HepG2 (cell line): ENCODE data around the gene MGARP. TPM values are rescaled to one million over a fixed set of nuclear protein-coding genes. Genes with fewer than 3 reads are reported as not detected.

Experiments
- ARNT2 ChIP-seq: sonication (generic); formaldehyde crosslinking; IDR thresholded peaks from 2 replicates; pipeline ENCODE4 v1.8.0; 2022; ENCODE audit warnings: mild to moderate bottlenecking, low read depth, missing genetic modification reagents, moderate library complexity
- ELF1 ChIP-seq: sonication (generic); formaldehyde crosslinking; IDR thresholded peaks from 2 replicates; pipeline ENCODE4 v1.4.0; 2020; ENCODE audit warnings: missing genetic modification reagents
- EP300 ChIP-seq, 3 experiments: sonication (generic) in 1 of 3; formaldehyde crosslinking in 1 of 3; IDR thresholded peaks; 2 replicates each; pipeline versions ENCODE4 v1.5.1 to v1.6.1; 2011 to 2020; ENCODE audit warnings: low read depth in 2 of 3, low read length in 2 of 3, borderline replicate concordance in 1 of 3, improper control_type of control experiment in 1 of 3, mild to moderate bottlenecking in 1 of 3, missing genetic modification reagents in 1 of 3, moderate library complexity in 1 of 3
- GABPA ChIP-seq, 2 experiments: IDR thresholded peaks; 2 replicates each; pipeline ENCODE4 v1.6.1; 2011 to 2016; ENCODE audit warnings: low read depth in 2 of 2, low read length in 1 of 2, missing biosample characterization in 1 of 2, missing genetic modification characterization in 1 of 2
- HMGA1 ChIP-seq: sonication (generic); formaldehyde crosslinking; conservative IDR thresholded peaks from 2 replicates; pipeline ENCODE4 v1.4.0; 2020; ENCODE audit warnings: missing genetic modification reagents
- HNRNPK ChIP-seq: fragments of 200-400 bp; formaldehyde crosslinking; IDR thresholded peaks from 2 replicates; pipeline ENCODE4 v1.6.1; 2018; ENCODE audit warnings: low read length, low read depth, moderate library complexity, mild to moderate bottlenecking; ENCODE audit not compliant: poor library complexity, severe bottlenecking
- JUND ChIP-seq: sonication (generic); formaldehyde crosslinking; IDR thresholded peaks from 2 replicates; pipeline ENCODE4 v1.8.0; 2022; ENCODE audit warnings: mild to moderate bottlenecking, missing genetic modification reagents
- KDM3A ChIP-seq: IDR thresholded peaks from 2 replicates; pipeline ENCODE4 v1.6.1; 2018; ENCODE audit warnings: low read depth, missing compliant biosample characterization
- KLF11 ChIP-seq: IDR thresholded peaks from 2 replicates; pipeline ENCODE4 v1.6.1; 2016; ENCODE audit warnings: missing compliant biosample characterization
- KLF15 ChIP-seq: sonication (generic); formaldehyde crosslinking; IDR thresholded peaks from 2 replicates; pipeline ENCODE4 v1.8.1; 2023; ENCODE audit warnings: borderline replicate concordance, mild to moderate bottlenecking, inconsistent platforms, missing genetic modification reagents, mixed read lengths
- NCOR1 ChIP-seq: fragments of 200-600 bp; sonication (generic); IDR thresholded peaks from 2 replicates; pipeline ENCODE4 v1.7.0; 2017; ENCODE audit warnings: antibody characterized with exemption, low read length, borderline replicate concordance
- NFIC ChIP-seq: IDR thresholded peaks from 2 replicates; pipeline ENCODE4 v1.6.1; 2012; ENCODE audit warnings: mild to moderate bottlenecking, low read length, inconsistent platforms
- NR3C1 ChIP-seq: sonication (generic); formaldehyde crosslinking; IDR thresholded peaks from 2 replicates; pipeline ENCODE4 v1.4.0; 2020; ENCODE audit warnings: missing genetic modification reagents
- PITX1 ChIP-seq: sonication (generic); formaldehyde crosslinking; IDR thresholded peaks from 2 replicates; pipeline ENCODE4 v1.5.1; 2020; ENCODE audit warnings: mild to moderate bottlenecking, missing genetic modification reagents
- SAP130 ChIP-seq: IDR thresholded peaks from 2 replicates; pipeline ENCODE4 v1.6.1; 2016; ENCODE audit warnings: low read depth
- TBX3 ChIP-seq: fragments of 450-650 bp; IDR thresholded peaks from 2 replicates; pipeline ENCODE4 v1.6.1; 2017; ENCODE audit warnings: antibody characterized with exemption, mild to moderate bottlenecking, inconsistent platforms, borderline replicate concordance
- ZNF383 ChIP-seq: sonication (generic); formaldehyde crosslinking; IDR thresholded peaks from 2 replicates; pipeline ENCODE4 v1.4.0; 2020; ENCODE audit warnings: missing genetic modification reagents, mild to moderate bottlenecking, borderline replicate concordance
- ZNF430 ChIP-seq: sonication (generic); formaldehyde crosslinking; IDR thresholded peaks from 2 replicates; pipeline ENCODE4 v1.9.0; 2021; ENCODE audit warnings: mild to moderate bottlenecking, missing genetic modification reagents
- ZNF572 ChIP-seq: sonication (generic); formaldehyde crosslinking; IDR thresholded peaks from 2 replicates; pipeline ENCODE4 v1.5.1; 2020; ENCODE audit warnings: mild to moderate bottlenecking, missing genetic modification reagents
- ZNF589 ChIP-seq: sonication (generic); formaldehyde crosslinking; conservative IDR thresholded peaks from 2 replicates; pipeline ENCODE4 v1.8.0; 2022; ENCODE audit warnings: mild to moderate bottlenecking, moderate library complexity, missing genetic modification reagents
- ZNF773 ChIP-seq: sonication (generic); formaldehyde crosslinking; IDR thresholded peaks from 2 replicates; pipeline ENCODE4 v1.4.0; 2020; ENCODE audit warnings: missing genetic modification reagents, borderline replicate concordance
- ZNF775 ChIP-seq: sonication (generic); formaldehyde crosslinking; IDR thresholded peaks from 2 replicates; pipeline ENCODE4 v1.4.0; 2020; ENCODE audit warnings: missing genetic modification reagents, mild to moderate bottlenecking, moderate library complexity, borderline replicate concordance
- polyA plus RNA-seq, 8 experiments: library from polyadenylated mRNA; depleted of rRNA in 3 of 8; stranded (reverse) in 7 of 8; unstranded in 1 of 8; fragments of >200 nt; fragmentation: Illumina TruSeq in 4 of 8; extraction: Trizol in 4 of 8; gene quantifications; 2 replicates each; pipeline versions ENCODE4 v1.2.1 to v1.2.3, GENCODE V29; 2011 to 2016; ENCODE audit warnings: low read depth in 4 of 8, missing spikeins in 1 of 8, mixed read lengths in 1 of 8; ENCODE audit not compliant: insufficient read depth in 1 of 8
- total RNA-seq, 5 experiments: library from RNA; depleted of rRNA; stranded (reverse); fragments of >200 nt; fragmentation: Illumina TruSeq; extraction: Trizol; gene quantifications; 2 replicates each; pipeline ENCODE4 v1.2.3, GENCODE V29; 2016; ENCODE audit warnings: low read depth in 1 of 5
- TF ChIP-seq, protein P1 (sequence below): sonication (generic); formaldehyde crosslinking; conservative IDR thresholded peaks from 2 replicates; pipeline ENCODE4 v1.8.0; 2022; ENCODE audit warnings: mild to moderate bottlenecking, moderate library complexity, missing genetic modification reagents
- TF ChIP-seq, protein P2 (sequence below): IDR thresholded peaks from 2 replicates; pipeline ENCODE4 v1.6.1; 2016
- TF ChIP-seq, protein P3 (sequence below): sonication (generic); formaldehyde crosslinking; IDR thresholded peaks from 2 replicates; pipeline ENCODE4 v1.5.1; 2020; ENCODE audit warnings: missing genetic modification reagents, mild to moderate bottlenecking, borderline replicate concordance

The MGARP gene
- total and polyA plus RNA-seq, 2 of the 13 experiments (the other 11 are each of a cell fraction or from before 2014, with no cell fraction given): 0.11 to 0.13 TPM

DNA sequence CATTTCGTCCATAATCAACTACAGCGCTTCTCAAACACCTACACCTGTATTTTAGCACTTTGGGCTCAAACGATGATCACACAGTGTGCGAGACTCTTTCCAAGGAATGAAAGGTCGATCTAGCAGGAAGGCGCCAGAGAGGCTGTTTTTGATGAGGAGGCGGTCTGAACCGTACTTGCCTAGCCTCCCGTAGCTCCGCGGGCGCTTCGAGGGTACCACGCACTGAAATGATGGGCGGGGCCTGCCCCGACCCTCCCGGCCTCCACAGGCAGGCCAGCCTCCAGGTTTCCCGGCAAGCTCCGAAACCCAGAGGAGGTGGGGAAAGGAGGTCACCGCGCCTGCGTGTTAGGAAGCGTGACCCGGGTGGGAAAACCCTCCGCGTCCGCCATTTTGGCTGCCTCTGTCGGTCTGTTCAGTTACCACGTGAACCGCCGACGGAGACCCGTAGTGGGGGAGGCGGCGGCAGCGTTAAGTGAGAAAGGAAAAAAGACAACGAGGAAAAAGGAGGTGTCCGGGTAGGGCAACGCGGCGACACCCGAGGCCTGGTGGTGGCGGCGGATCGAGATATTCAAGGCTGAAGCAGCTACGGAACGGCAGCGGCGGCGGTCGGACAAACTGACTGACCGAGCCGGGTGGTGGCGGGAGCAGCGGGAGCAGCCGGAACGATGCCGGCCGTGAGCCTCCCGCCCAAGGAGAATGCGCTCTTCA, 21.2 kb upstream of the MGARP start, which contains the start of gene NAA15 (continued):
- TF ChIP-seq, protein P1, sequence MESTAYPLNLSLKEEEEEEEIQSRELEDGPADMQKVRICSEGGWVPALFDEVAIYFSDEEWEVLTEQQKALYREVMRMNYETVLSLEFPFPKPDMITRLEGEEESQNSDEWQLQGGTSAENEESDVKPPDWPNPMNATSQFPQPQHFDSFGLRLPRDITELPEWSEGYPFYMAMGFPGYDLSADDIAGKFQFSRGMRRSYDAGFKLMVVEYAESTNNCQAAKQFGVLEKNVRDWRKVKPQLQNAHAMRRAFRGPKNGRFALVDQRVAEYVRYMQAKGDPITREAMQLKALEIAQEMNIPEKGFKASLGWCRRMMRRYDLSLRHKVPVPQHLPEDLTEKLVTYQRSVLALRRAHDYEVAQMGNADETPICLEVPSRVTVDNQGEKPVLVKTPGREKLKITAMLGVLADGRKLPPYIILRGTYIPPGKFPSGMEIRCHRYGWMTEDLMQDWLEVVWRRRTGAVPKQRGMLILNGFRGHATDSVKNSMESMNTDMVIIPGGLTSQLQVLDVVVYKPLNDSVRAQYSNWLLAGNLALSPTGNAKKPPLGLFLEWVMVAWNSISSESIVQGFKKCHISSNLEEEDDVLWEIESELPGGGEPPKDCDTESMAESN (CRISPR knock-in tag): peak; percentile 17; the same call in 1 of the 2 replicates
- TF ChIP-seq JUND (CRISPR knock-in tag) (no peak), HNRNPK (no peak), NR3C1 (CRISPR knock-in tag) (no peak), ZNF430 (CRISPR knock-in tag) (no peak), PITX1 (CRISPR knock-in tag) (no peak; the same call in none of the 2 replicates), ZNF383 (CRISPR knock-in tag) (no peak), SAP130 (CRISPR knock-in tag) (peak; percentile 94), KDM3A (CRISPR knock-in tag) (no peak; the same call in 1 of the 2 replicates), ZNF589 (CRISPR knock-in tag) (no peak), ELF1 (CRISPR knock-in tag) (peak; percentile 63), ZNF773 (CRISPR knock-in tag) (no peak), ZNF572 (CRISPR knock-in tag) (no peak), HMGA1 (CRISPR knock-in tag) (no peak), ARNT2 (0 out of 2 replicates have a peak, but pooled peaks have one; percentile 13), TBX3 (peak; percentile 27; the same call in 1 of the 2 replicates), KLF11 (CRISPR knock-in tag) (peak; percentile 88), ZNF775 (no peak), NCOR1 (0 out of 2 replicates have a peak, but pooled peaks have one; percentile 9), EP300 (IDR thresholded peaks at IDR 0.05; ENCODE audit: low read depth in 2 of 2, low read length in 2 of 2) (peak; percentile 34 to 41; a peak in 1 of 4 replicates), EP300 (CRISPR knock-in tag; IDR thresholded peaks at IDR 0.05; ENCODE audit: borderline replicate concordance) (no peak), GABPA (IDR thresholded peaks at IDR 0.05; ENCODE audit: low read depth, low read length) (peak; percentile 67), GABPA (CRISPR knock-in tag; IDR thresholded peaks at IDR 0.05; ENCODE audit: low read depth) (peak; percentile 93), NFIC (no peak), KLF15 (CRISPR knock-in tag) (no peak)
- TF ChIP-seq, protein P2, sequence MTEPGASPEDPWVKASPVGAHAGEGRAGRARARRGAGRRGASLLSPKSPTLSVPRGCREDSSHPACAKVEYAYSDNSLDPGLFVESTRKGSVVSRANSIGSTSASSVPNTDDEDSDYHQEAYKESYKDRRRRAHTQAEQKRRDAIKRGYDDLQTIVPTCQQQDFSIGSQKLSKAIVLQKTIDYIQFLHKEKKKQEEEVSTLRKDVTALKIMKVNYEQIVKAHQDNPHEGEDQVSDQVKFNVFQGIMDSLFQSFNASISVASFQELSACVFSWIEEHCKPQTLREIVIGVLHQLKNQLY (CRISPR knock-in tag): peak; percentile 70; the same call in 1 of the 2 replicates
- TF ChIP-seq, protein P3, sequence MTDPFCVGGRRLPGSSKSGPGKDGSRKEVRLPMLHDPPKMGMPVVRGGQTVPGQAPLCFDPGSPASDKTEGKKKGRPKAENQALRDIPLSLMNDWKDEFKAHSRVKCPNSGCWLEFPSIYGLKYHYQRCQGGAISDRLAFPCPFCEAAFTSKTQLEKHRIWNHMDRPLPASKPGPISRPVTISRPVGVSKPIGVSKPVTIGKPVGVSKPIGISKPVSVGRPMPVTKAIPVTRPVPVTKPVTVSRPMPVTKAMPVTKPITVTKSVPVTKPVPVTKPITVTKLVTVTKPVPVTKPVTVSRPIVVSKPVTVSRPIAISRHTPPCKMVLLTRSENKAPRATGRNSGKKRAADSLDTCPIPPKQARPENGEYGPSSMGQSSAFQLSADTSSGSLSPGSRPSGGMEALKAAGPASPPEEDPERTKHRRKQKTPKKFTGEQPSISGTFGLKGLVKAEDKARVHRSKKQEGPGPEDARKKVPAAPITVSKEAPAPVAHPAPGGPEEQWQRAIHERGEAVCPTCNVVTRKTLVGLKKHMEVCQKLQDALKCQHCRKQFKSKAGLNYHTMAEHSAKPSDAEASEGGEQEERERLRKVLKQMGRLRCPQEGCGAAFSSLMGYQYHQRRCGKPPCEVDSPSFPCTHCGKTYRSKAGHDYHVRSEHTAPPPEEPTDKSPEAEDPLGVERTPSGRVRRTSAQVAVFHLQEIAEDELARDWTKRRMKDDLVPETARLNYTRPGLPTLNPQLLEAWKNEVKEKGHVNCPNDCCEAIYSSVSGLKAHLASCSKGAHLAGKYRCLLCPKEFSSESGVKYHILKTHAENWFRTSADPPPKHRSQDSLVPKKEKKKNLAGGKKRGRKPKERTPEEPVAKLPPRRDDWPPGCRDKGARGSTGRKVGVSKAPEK: no peak
